Effector memory CD4-positive, alpha-beta T cell (primary cell): ENCODE data around the gene UBE3C.

Experiments used
- DNase-seq, 3 donors: peaks; one replicate each; pipeline ENCODE4 v3.0.0-alpha.2; 2020
- H3K27ac ChIP-seq: 2 replicates; pipeline ENCODE4 v1.7.0; 2013; ENCODE audit warnings: mild to moderate bottlenecking, low read length, moderate library complexity; ENCODE audit not compliant: insufficient read depth, poor library complexity, severe bottlenecking
- H3K27me3 ChIP-seq: replicated peaks from 2 replicates; pipeline ENCODE4 v1.7.0; 2013; ENCODE audit warnings: mild to moderate bottlenecking, low read length; ENCODE audit not compliant: insufficient read depth, control insufficient read depth, poor library complexity, severe bottlenecking
- H3K36me3 ChIP-seq: 2 replicates; pipeline ENCODE4 v1.7.0; 2013; ENCODE audit warnings: mild to moderate bottlenecking, low read length, moderate library complexity; ENCODE audit not compliant: control insufficient read depth, insufficient read depth
- H3K4me1 ChIP-seq: 2 replicates; pipeline ENCODE4 v1.7.0; 2013; ENCODE audit warnings: low read length, mild to moderate bottlenecking; ENCODE audit not compliant: control insufficient read depth, insufficient read depth, poor library complexity, severe bottlenecking
- H3K4me3 ChIP-seq: 2 replicates; pipeline ENCODE4 v1.7.0; 2013; ENCODE audit warnings: low read length, low read depth, mild to moderate bottlenecking; ENCODE audit not compliant: insufficient read depth, poor library complexity, severe bottlenecking
- H3K9me3 ChIP-seq: 2 replicates; pipeline ENCODE4 v1.7.0; 2013; ENCODE audit warnings: mild to moderate bottlenecking, low read length, moderate library complexity; ENCODE audit not compliant: control insufficient read depth

UBE3C gene

DNA sequence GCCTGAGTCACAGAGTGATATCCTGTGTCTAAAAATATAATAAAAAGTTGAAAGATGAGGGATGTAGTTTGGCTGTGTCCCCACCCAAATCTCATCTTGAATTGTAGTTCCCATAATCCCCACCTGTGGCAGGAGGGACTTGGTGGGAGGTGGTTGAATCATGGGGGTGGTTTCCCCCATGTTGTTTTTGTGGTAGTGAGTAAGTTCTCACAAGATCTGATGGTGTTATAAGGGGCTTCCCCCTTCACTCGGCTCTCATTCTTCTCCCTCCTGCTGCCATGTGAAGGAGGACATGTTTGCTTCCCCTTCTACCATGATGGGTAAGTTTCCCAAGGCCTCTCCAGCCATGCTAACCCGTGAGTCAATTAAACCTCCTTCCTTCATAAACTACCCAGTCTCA, 25.1 kb upstream of the UBE3C start:
- Histone ChIP-seq H3K27me3 (peaks cover under 1% of the 10 kb centered on the region), H3K4me3 (no peak overlapping the region), H3K4me1 (no peaks in the 10 kb centered on the region), H3K9me3 (no peaks in the 10 kb centered on the region), H3K27ac (no peak overlapping the region), H3K36me3 (no peaks in the 10 kb centered on the region)
- DNase-seq, result no peak

GRCh38 chr7:157116762-157117161, 22.0 kb upstream of the UBE3C start:
- Histone ChIP-seq H3K27ac (no peak overlapping the region), H3K4me1 (no peaks in the 10 kb centered on the region), H3K4me3 (no peak overlapping the region), H3K27me3 (no peaks in the 10 kb centered on the region), H3K9me3 (no peaks in the 10 kb centered on the region), H3K36me3 (no peaks in the 10 kb centered on the region)
- DNase-seq, result no peak

- no peak overlapping the region for H3K27ac ChIP-seq
- H3K27me3 ChIP-seq, result no peaks in the 10 kb centered on the region
- no peaks in the 10 kb centered on the region for H3K4me1 ChIP-seq
- no peak overlapping the region for H3K4me3 ChIP-seq
- H3K9me3 ChIP-seq, result no peaks in the 10 kb centered on the region
- H3K36me3 ChIP-seq, result no peaks in the 10 kb centered on the region
- no peak for DNase-seq
Observed at GRCh38 chr7:157117796-157118195, 20.9 kb upstream of the UBE3C start.

DNA sequence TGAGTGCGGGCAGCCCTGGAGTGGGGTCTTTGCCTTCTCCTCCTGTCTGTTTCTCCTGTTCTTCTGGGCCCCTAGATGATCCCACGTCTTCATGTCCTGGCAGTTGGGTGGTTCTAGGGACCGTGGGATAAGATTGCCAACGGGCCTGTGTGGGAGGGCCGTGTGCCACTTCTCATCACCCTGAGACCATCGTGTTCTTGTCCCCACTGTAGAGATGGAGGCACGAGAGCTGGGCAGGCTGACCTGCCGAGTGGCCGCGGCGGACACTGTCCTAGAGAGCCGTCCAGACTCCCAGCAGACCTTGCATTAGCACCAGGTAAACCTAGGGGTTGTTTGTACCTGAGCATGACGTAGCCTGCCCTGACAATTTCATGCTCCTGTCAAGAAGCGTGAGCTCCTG, 18.5 kb upstream of the UBE3C start:
- H3K4me3 ChIP-seq, result no peak overlapping the region
- no peak overlapping the region for H3K27ac ChIP-seq
- no peaks in the 10 kb centered on the region for H3K9me3 ChIP-seq
- no peak for DNase-seq
- no peaks in the 10 kb centered on the region for H3K36me3 ChIP-seq
- no peaks in the 10 kb centered on the region for H3K4me1 ChIP-seq
- H3K27me3 ChIP-seq, result no peaks in the 10 kb centered on the region

DNA sequence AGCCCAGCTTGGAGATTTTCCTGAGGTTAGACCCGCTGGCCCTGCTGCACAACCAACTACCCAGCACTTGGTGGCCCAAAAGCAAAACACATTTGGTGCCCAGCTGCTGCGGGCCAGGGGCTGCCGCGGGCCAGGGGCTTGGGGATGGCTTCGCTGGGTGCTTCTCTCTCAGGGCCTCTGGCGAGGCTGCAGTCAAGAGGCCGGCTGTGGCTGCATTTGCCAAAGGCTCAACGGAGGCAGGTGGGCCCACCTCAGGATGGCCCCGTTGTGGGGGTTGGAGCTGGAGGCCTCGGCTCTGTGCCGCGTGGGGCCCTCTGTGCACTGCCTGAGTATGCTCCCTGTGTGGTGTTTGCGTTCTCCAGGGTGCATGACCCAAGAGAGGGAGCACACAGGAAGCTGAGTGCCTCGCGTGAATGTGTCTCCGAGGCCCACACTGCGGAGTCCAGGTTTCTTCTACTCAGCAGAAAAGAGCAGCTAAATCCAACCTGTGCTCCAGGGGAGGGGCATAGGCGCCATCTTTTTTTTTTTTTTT, 17.5 kb upstream of the UBE3C start:
- H3K4me3 ChIP-seq, result no peak overlapping the region

GRCh38 chr7:157122800-157123495, 15.8 kb upstream of the UBE3C start:
- Histone ChIP-seq H3K27me3 (no peaks in the 10 kb centered on the region), H3K4me1 (no peaks in the 10 kb centered on the region), H3K27ac (no peak overlapping the region), H3K9me3 (no peaks in the 10 kb centered on the region), H3K36me3 (no peaks in the 10 kb centered on the region), H3K4me3 (no peak overlapping the region)
- no peak for DNase-seq

More for the DNA sequence above, 17.5 kb upstream of the UBE3C start:
- Histone ChIP-seq H3K9me3 (no peaks in the 10 kb centered on the region), H3K4me1 (no peaks in the 10 kb centered on the region), H3K36me3 (no peaks in the 10 kb centered on the region), H3K27ac (no peak overlapping the region), H3K27me3 (no peaks in the 10 kb centered on the region)
- no peak for DNase-seq

- Histone ChIP-seq H3K27ac (no peak overlapping the region), H3K9me3 (no peaks in the 10 kb centered on the region), H3K4me1 (no peaks in the 10 kb centered on the region), H3K36me3 (no peaks in the 10 kb centered on the region), H3K4me3 (no peak overlapping the region), H3K27me3 (peaks cover 3% of the 10 kb centered on the region)
- no peak for DNase-seq
Observed at GRCh38 chr7:157124690-157125089, 14.0 kb upstream of the UBE3C start.

- no peak overlapping the region for H3K4me3 ChIP-seq
- H3K9me3 ChIP-seq, result no peaks in the 10 kb centered on the region
- H3K27me3 ChIP-seq, result peaks cover 3% of the 10 kb centered on the region
- no peaks in the 10 kb centered on the region for H3K36me3 ChIP-seq
- no peak overlapping the region for H3K27ac ChIP-seq
- no peaks in the 10 kb centered on the region for H3K4me1 ChIP-seq
- no peak for DNase-seq
Observed at GRCh38 chr7:157125376-157126223, 13.1 kb upstream of the UBE3C start.

GRCh38 chr7:157126921-157127320, 11.8 kb upstream of the UBE3C start:
- Histone ChIP-seq H3K4me1 (no peaks in the 10 kb centered on the region), H3K27ac (no peak overlapping the region), H3K36me3 (no peaks in the 10 kb centered on the region), H3K4me3 (no peak overlapping the region), H3K27me3 (peaks cover 3% of the 10 kb centered on the region), H3K9me3 (no peaks in the 10 kb centered on the region)
- no peak for DNase-seq

- DNase-seq, result no peak
- H3K9me3 ChIP-seq, result no peaks in the 10 kb centered on the region
- H3K36me3 ChIP-seq, result no peaks in the 10 kb centered on the region
- peaks cover 3% of the 10 kb centered on the region for H3K27me3 ChIP-seq
- H3K27ac ChIP-seq, result no peak overlapping the region
- H3K4me3 ChIP-seq, result no peak overlapping the region
- H3K4me1 ChIP-seq, result no peaks in the 10 kb centered on the region
Observed at GRCh38 chr7:157129200-157129599, 9.5 kb upstream of the UBE3C start.
